HG03378 (cell line): Measurements from ENCODE around the gene PIGW.
"Not testable (repeated sequence)": the region's sequence is repeated elsewhere in the genome, so short reads cannot be mapped to it uniquely, and the experiment has no call there.

Experiments
- ATAC-seq: cut with Tn5 transposase; IDR thresholded peaks from one replicate; pipeline ENCODE4 v1.9.1; 2021; ENCODE audit warnings: mild to moderate bottlenecking, moderate library complexity; ENCODE audit not compliant: unreplicated experiment

Gene PIGW

DNA sequence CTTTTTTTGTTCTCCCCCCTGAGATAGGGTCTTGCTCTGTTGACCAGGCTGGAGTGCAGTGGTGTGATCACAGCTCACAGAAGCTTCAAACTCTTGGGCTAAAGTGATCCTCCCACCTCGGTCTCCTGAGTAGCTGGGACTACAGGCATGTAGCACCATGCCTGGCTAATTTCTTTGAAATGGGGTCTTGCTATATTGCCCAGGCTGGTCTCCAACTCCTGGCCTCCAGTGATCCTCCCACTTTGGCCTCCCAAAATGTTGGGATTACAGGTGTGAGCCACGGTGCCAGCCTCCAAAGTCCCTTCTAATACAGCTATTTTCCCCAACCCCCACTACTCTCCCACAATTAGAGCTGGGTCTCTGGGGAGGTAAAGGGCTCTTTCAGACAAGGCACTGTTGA, 26.3 kb upstream of the PIGW start:
- not testable (repeated sequence) for ATAC-seq

DNA sequence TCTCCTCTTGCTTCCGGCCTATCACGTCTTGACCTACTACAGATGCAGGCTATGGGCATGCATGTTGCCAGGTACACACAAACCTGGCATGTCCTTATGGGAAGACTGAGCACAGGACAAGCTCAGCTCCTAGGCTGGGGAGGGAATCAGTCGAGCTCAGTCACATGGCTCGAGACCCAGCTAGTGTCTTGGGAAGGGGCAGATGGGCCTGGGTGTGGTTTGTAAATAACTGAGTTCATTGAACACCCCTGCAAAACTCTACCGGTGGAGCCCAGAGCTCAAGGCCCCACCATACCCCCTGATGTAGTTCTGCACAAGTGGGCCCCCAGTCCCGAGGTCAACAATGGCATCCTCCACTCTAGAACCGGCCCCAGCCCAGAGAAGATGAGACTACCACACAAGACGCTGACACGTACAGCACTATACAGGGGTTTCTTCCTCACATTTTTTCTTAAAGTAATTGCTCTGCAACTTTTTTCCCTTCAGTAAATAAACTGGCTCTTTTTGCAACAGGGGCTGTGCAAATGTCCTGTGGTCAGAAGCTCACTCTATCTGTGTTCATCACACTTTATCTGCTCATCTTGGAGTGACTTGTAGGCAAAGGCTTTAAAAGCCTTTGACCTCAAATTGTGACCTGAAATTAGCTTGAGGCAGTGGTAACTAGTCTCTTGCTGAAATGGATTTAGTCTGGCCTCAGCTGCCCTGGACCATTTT, 25.4 kb upstream of the PIGW start:
- no peak for ATAC-seq

- ATAC-seq, result no peak
These were observed 24.2 kb upstream of the PIGW start for GRCh38 chr17:36510636-36511035.

- no peak for ATAC-seq
These were observed 23.6 kb upstream of the PIGW start for GRCh38 chr17:36511216-36511615.

DNA sequence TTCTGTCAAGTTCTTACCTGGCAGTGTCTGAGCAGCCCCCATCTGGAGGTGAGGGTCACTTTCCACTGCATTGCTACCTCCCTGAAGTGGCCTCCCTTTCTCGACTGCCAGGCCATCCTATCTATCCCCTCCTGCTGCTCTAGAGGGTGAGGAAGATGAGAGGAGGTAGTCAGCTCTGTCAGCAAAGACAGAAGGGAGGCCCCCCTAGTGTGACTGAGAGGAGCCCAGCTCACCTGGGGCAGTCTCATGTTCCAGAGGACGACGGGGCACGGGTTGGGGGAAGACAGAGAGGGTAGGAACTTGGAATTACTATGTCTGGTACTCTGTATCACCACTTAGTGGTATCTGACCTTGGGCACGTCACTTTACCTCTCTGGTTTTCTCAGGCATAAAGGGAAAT, 22.1 kb upstream of the PIGW start:
- ATAC-seq, result no peak

GRCh38 chr17:36514856-36515255, 19.9 kb upstream of the PIGW start:
- no peak for ATAC-seq

DNA sequence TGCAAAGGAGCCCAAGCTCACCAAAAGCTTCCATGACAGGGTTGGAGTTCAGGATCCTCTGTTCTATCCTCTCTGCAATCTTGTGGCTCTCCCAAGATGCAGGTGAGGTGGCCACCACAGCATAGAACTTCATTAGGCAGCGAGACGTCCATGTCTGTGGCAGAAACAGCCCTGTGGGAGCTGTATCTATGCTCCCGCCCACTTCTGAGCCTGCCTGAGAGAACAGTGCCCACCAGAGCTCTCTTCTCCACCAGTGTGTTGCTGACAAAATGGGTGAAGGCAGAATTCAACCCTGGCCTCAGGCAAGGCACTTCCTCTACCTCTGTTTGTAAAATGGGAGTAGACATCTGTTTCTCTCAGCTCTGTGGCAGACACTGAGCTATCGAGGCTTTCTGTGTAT, 18.9 kb upstream of the PIGW start:
- no peak for ATAC-seq

DNA sequence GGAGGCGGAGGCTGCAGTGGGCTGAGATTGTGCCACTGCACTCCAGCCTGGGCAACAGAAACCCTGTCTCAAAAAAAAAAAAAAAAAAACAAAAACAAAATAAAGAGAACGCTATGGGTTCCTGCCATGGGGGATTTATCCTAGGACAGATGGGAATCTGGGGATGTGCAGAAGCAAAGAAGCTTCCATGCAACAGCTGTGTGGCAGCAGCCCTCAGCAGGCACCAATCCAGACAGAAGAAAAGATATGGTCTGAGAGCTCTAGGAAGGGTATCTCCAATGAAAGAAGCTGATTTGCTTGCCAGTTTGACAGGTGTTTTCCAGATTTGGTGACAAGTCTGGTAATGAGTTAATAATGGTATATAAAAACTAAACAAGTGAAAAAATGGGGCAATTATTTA, 11.7 kb upstream of the PIGW start:
- no peak for ATAC-seq

DNA sequence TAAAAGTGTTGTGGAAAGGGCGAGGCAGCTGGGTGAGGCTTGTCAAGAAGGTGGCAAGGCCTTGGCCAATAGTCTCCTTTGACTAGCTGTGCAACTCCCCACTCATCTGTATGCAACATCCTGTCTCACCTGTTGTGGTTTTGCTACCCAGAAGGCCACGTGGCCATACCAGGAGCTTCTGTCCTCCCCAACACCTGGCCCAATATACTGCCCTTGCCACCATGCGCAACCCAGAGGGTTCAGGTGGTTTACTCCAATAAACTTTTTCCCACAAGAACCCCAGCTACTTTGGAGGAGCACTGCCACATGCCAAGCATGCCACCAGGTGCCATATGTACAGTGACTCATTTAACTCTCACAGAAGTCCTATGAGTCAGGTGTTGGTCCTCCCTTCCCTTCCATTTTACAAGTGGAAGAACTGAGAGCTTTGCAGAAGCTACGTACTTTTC, 10.3 kb upstream of the PIGW start:
- no peak for ATAC-seq

DNA sequence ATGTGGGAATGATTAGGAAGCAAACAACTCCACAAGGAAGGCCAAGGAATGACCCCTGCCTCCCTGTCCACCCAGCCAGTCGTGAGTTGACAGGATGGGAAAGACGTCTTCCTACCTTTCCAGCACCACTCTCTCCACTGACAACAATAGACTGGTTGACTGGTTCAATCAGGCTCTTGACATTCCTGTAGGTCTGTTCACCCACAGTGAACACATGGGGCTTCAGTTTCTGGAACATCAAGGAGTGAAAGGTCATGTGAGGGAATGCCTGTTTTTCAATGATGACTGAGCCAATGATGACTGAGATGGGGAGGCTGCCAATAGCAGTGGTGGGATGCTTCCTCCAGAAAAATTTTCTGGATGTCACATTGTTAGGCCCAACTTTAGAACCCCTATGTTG, 9.7 kb upstream of the PIGW start:
- no peak for ATAC-seq

DNA sequence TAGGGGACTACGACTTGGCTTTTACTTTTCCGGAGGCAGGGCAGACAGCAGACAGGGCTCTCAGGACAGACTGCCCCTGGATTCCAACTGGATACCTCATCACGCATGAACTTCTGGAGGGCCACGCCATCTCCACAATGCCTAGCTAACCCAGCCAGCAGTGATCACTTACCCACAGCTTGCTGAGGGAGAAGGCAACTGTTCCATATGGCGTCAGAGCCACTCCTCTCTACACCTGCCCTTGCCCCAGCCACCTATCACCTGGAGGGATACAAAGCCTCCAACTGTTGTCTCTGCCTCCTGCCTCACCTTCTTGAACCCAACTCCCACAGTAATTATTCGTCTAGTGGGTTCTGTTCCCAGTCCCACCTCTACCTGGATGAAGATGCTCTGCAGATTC, 8.9 kb upstream of the PIGW start:
- ATAC-seq, result no peak

GRCh38 chr17:36527621-36528250, 7.1 kb upstream of the PIGW start:
- ATAC-seq, result no peak

DNA sequence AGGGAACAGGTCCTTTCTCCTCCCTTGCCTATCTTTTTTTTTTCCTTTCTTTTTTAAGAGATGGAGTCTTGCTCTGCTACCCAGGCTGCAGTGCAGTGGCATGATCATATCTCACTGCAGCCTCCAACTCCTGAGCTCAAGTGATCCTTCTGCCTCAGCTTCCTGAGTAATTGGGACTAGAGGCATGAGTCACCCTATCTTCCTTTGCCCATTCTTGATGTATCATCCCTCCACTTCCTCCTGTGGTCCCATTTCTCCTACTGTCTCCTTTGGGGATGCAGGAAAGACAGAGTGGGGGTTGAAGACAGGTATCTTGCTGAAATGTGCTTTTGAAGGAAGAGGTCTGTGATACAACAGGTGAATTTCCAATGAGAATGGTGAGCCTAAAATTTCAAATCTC, 5.7 kb upstream of the PIGW start:
- ATAC-seq, result no peak

GRCh38 chr17:36532435-36532975, 2.3 kb upstream of the PIGW start:
- ATAC-seq, result no peak

DNA sequence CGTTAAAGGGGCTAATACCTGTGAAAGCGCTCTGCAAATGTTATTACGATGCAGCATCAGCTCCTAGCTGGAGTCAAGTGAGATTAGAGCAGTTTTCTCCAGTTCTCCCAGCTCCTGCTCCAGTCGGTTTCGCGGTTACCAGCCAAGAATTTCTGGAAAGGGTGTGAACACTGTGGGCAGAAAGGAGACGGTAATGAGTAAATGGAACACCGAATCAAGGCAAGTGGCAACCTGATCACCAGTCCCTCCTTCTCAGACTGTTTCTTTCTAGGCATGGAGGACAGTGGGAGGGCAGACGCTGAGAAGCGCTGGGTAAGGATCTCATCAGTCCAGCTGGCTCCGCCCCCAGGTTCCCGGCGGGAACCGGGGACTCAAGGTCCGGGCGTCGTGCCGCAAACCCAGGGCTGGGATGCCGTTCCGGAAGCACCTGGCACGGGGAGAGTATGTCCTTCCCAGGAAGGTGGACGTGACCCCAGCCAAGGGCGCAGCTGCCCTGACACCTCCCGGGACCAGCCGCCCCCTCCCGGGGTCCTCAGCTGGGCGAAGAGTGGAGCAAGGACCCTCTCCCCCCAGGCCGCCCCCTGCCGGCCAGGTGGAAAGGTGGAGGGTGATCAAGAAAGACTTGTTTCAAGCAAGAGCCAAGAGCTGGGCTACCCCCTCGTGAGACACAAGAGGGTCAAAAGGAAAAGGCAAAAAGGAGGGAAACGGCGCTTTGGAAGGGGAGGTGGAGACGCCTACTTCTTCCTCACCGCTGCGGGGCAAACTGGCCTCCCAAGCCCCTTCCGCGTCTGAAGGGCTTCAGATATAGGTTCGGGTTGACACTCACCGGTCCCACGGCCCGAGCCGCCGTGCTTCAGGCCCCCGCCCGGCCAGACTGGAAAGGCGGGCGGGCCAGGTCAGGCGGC, 600 bp upstream of the PIGW start:
- ATAC-seq, result peak; percentile 22

- ATAC-seq, result no peak
These were observed 888 bp downstream of the PIGW start for GRCh38 chr17:36535669-36536081.

GRCh38 chr17:36540696-36541095, 5.9 kb downstream of the PIGW start:
- no peak for ATAC-seq

- no peak for ATAC-seq
These were observed 8.0 kb downstream of the PIGW start for GRCh38 chr17:36542755-36543154.

DNA sequence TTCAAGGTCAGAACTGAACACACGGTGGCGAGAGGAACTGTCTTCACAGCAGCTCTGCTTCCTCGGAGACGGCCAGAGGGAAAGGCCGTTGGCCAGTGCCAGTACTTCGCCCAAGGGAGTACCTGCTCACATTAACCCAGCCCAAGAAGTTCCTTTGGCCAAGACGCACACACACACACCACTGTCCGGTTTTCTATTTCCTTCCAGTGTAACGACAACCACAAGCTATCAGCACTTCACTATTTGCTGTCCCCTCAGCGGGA, 9.2 kb downstream of the PIGW start:
- ATAC-seq, result peak; percentile 14

GRCh38 chr17:36544307-36545076, 9.7 kb downstream of the PIGW start, which contains the start of gene GGNBP2:
GGNBP2 (plus strand) TSS chr17:36544919; CDS start chr17:36545725, 806 bp downstream.
- ATAC-seq, result peak; percentile 32

GRCh38 chr17:36545077-36545464, 10.3 kb downstream of the PIGW start:
- peak; percentile 23 for ATAC-seq
